ENCODE data around the gene MAP3K4. TPM values are rescaled to one million over a fixed set of nuclear protein-coding genes. Genes with fewer than 3 reads are reported as not detected.

The MAP3K4 gene
- total RNA-seq, 1 donor from 2014 or later: 63.3 TPM

GRCh38 chr6:161091972-161092701 lies 100.6 kb downstream of the MAP3K4 start:
- no peak overlapping the region for H3K27ac Mint-ChIP-seq (ENCODE audit: unreplicated experiment)
- no peak overlapping the region for H3K4me3 Mint-ChIP-seq (ENCODE audit: unreplicated experiment)
- no peak for DNase-seq
- no peaks in the 10 kb centered on the region for H3K9me3 Mint-ChIP-seq (ENCODE audit: unreplicated experiment)
- H3K36me3 Mint-ChIP-seq (ENCODE audit: unreplicated experiment): no peaks in the 10 kb centered on the region
- H3K27me3 Mint-ChIP-seq (ENCODE audit: unreplicated experiment): peaks cover 2% of the 10 kb centered on the region
- peaks cover 11% of the 10 kb centered on the region for H3K4me1 Mint-ChIP-seq (ENCODE audit: low read depth, unreplicated experiment)
- TF ChIP-seq CTCF (IDR thresholded peaks at IDR 0.05; ENCODE audit: partially characterized antibody, unreplicated experiment): no peak

GRCh38 chr6:161094955-161095354 lies 103.4 kb downstream of the MAP3K4 start:
- H3K27ac Mint-ChIP-seq (ENCODE audit: unreplicated experiment): peak overlapping the region; percentile 19
- no peaks in the 10 kb centered on the region for H3K9me3 Mint-ChIP-seq (ENCODE audit: unreplicated experiment)
- no peak for TF ChIP-seq CTCF (IDR thresholded peaks at IDR 0.05; ENCODE audit: partially characterized antibody, unreplicated experiment)
- no peak for DNase-seq
- H3K27me3 Mint-ChIP-seq (ENCODE audit: unreplicated experiment): peaks cover 2% of the 10 kb centered on the region
- no peak overlapping the region for H3K4me3 Mint-ChIP-seq (ENCODE audit: unreplicated experiment)
- peaks cover 7% of the 10 kb centered on the region for H3K4me1 Mint-ChIP-seq (ENCODE audit: low read depth, unreplicated experiment)
- no peaks in the 10 kb centered on the region for H3K36me3 Mint-ChIP-seq (ENCODE audit: unreplicated experiment)

DNA sequence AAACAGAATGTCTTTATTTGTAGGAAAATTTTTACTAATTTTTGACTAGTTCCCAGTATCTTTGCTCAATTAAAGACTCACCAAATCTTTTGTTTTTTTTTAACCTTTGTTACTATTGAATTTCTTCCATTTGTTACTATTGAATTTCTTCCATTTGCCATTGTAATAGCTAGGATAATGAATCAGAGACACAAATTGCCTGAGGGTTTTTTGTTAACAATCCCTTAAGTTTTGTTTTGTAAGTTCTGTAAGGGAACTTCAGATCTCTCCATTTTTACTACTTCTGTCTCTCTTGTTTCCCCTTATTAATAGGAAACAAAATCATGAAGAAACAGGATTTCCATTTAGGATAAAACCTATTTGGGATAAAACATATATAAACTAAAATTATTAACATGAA lies 104.3 kb downstream of the MAP3K4 start:
- no peak for DNase-seq
- Mint-ChIP-seq H3K9me3 (ENCODE audit: unreplicated experiment) (no peaks in the 10 kb centered on the region), H3K27me3 (ENCODE audit: unreplicated experiment) (peaks cover 2% of the 10 kb centered on the region), H3K4me3 (ENCODE audit: unreplicated experiment) (no peak overlapping the region), H3K27ac (ENCODE audit: unreplicated experiment) (no peak overlapping the region), H3K36me3 (ENCODE audit: unreplicated experiment) (no peaks in the 10 kb centered on the region), H3K4me1 (ENCODE audit: low read depth, unreplicated experiment) (peaks cover 7% of the 10 kb centered on the region)
- no peak for TF ChIP-seq CTCF (IDR thresholded peaks at IDR 0.05; ENCODE audit: partially characterized antibody, unreplicated experiment)

GRCh38 chr6:161100072-161100471 lies 108.5 kb downstream of the MAP3K4 start:
- Mint-ChIP-seq H3K4me3 (ENCODE audit: unreplicated experiment) (no peak overlapping the region), H3K36me3 (ENCODE audit: unreplicated experiment) (peaks cover 8% of the 10 kb centered on the region), H3K27me3 (ENCODE audit: unreplicated experiment) (peaks cover under 1% of the 10 kb centered on the region), H3K27ac (ENCODE audit: unreplicated experiment) (no peak overlapping the region), H3K4me1 (ENCODE audit: low read depth, unreplicated experiment) (peaks cover 5% of the 10 kb centered on the region), H3K9me3 (ENCODE audit: unreplicated experiment) (peaks cover 3% of the 10 kb centered on the region)
- no peak for DNase-seq
- no peak for TF ChIP-seq CTCF (IDR thresholded peaks at IDR 0.05; ENCODE audit: partially characterized antibody, unreplicated experiment)

GRCh38 chr6:161101517-161101916 lies 109.9 kb downstream of the MAP3K4 start:
- TF ChIP-seq CTCF (IDR thresholded peaks at IDR 0.05; ENCODE audit: partially characterized antibody, unreplicated experiment): no peak
- Mint-ChIP-seq H3K27ac (ENCODE audit: unreplicated experiment) (no peak overlapping the region), H3K9me3 (ENCODE audit: unreplicated experiment) (peaks cover 3% of the 10 kb centered on the region)

More at GRCh38 chr6:161101517-161101916, 109.9 kb downstream of the MAP3K4 start:
- peak; percentile 46 for DNase-seq
- peaks cover 8% of the 10 kb centered on the region for H3K36me3 Mint-ChIP-seq (ENCODE audit: unreplicated experiment)
- H3K27me3 Mint-ChIP-seq (ENCODE audit: unreplicated experiment): no peaks in the 10 kb centered on the region
- H3K4me1 Mint-ChIP-seq (ENCODE audit: low read depth, unreplicated experiment): no peaks in the 10 kb centered on the region
- no peak overlapping the region for H3K4me3 Mint-ChIP-seq (ENCODE audit: unreplicated experiment)
